KOPT-K1 (cell line): ENCODE results near the gene INPP5A.

ENCODE experiments used
- H3K27ac ChIP-seq: fragments of 200-600 bp; sonication (generic); 2 replicates; pipeline ENCODE4 v1.5.1; 2016; ENCODE audit warnings: antibody characterized with exemption, mild to moderate bottlenecking, low read depth, low read length; ENCODE audit not compliant: poor library complexity, severe bottlenecking
- H3K36me3 ChIP-seq: fragments of 200-600 bp; sonication (generic); 2 replicates; pipeline ENCODE4 v1.5.1; 2017; ENCODE audit warnings: antibody characterized with exemption, mild to moderate bottlenecking, low read length, moderate library complexity; ENCODE audit not compliant: insufficient read depth
- H3K9me3 ChIP-seq: fragments of 200-600 bp; sonication (generic); 2 replicates; pipeline ENCODE4 v1.5.1; 2017; ENCODE audit warnings: antibody characterized with exemption, low read length, mild to moderate bottlenecking; ENCODE audit not compliant: insufficient read depth, poor library complexity, severe bottlenecking

INPP5A gene

DNA sequence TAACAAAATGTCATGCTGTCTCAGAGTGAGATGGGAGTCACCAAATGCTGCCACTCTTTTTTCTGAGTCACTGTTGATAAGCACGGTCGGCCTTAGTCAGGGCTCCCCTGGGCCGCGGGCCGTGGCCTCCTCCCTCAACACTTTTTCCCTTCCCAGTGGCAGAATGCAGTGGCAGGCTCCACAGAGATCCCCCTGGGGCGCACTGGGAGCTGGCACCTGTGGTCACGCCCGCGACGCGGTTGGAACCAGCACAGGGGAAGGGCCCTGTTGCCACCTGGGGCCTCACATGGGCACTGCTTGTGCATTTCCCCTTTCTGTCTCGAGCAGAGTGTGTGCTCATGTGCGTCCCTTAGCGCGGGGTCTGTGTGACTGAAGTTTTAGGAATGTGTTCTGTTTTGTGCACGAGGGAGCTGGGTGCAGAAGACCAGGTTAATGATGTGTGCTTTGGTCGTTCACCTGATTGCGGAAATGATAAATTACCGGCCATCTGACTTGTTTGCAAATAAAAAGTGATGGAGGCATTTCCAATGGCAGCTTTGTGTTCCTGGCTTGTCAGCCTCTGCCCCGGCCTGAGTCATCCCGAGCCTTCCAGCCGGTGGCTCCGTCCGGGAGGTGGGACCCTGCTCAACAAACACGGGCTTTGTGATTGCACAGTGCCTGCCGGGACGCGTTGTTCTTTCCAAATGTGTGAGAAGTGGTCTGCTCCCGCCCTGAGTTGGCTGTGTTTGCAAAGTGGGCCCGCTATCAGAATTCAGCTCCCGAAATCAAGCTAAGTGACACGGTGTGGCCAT lies 147.7 kb downstream of the INPP5A start:
- no peaks in the 10 kb centered on the region for H3K9me3 ChIP-seq
- H3K36me3 ChIP-seq, result peaks cover under 1% of the 10 kb centered on the region
- peak overlapping the region; percentile 57 for H3K27ac ChIP-seq

DNA sequence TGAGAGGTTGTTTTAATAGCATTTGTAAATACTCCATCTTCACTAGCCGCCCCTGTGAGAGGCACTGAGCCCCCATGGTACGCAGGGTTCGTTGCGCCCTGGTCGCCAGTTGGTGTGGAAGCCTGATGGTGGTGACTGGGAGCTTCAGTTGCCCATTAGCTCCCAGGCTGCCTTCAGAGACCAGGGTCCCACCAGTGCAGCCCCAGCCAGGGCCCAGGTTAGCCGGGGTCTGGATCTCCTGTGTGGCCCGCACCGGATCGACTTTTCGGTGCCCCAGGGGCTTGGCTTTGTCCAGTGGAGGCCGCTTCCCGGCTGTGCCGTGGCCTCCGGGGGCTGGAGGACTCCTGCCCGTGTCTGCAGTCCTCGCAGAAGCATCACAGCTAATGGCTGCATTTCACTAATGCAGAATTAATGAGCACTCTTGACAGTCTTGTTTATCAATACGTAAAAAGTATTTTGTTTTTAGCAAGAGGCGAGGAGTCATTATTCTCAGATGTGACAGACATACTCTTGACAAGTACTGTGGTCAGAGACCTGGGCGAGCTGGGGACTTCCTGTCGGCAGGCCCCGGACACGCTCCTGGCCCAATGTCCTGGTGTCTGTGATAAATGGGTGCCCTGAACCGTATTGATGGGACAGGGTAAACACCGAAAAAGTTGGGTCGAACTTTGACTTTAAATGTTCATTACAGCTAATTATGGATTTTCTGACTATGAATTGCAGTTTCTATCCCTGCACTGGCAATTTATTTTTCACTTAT lies 148.5 kb downstream of the INPP5A start:
- H3K9me3 ChIP-seq, result peaks cover 6% of the 10 kb centered on the region
- H3K27ac ChIP-seq, result no peak overlapping the region

DNA sequence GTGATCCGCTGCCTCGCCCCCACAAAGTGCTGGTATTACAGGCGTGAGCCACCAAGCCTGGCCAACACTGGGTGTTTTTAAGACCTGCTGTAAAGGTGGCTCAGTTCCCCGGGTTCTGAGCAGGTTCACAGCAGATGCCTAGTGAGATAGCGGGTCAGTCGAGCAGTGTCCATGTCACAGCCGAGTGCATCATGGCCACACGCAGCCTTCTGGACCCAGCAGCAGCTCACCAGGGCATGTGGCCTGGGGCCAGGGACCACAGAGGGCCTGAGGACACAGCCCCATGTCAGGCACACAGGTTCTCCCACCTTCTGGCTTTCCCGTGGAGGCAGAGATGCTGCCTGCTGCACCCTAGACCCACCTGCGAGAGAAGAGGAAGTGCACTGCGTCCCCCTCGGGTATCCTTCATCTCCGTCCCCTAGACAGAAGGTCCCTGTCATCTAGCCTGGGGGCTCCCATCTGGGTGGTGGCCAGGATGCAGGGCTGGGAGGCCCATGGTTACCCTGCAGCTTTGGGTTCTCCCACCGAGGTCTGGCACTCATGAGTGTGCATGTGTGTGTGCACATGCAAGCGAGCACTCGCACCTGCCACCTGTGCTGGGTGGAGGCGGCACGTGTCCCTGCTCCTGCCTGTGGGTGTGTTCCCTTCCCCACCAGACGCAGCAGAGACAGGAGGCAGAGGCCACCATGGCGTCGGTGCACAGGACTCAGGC lies 149.8 kb downstream of the INPP5A start:
- Histone ChIP-seq H3K36me3 (peaks cover 15% of the 10 kb centered on the region), H3K9me3 (peaks cover 6% of the 10 kb centered on the region), H3K27ac (no peak overlapping the region)

More for the DNA sequence above, 148.5 kb downstream of the INPP5A start:
- H3K36me3 ChIP-seq, result peaks cover 9% of the 10 kb centered on the region

GRCh38 chr10:132687893-132688579 lies 150.4 kb downstream of the INPP5A start:
- Histone ChIP-seq H3K9me3 (peaks cover 6% of the 10 kb centered on the region), H3K27ac (no peak overlapping the region), H3K36me3 (peaks cover 15% of the 10 kb centered on the region)

DNA sequence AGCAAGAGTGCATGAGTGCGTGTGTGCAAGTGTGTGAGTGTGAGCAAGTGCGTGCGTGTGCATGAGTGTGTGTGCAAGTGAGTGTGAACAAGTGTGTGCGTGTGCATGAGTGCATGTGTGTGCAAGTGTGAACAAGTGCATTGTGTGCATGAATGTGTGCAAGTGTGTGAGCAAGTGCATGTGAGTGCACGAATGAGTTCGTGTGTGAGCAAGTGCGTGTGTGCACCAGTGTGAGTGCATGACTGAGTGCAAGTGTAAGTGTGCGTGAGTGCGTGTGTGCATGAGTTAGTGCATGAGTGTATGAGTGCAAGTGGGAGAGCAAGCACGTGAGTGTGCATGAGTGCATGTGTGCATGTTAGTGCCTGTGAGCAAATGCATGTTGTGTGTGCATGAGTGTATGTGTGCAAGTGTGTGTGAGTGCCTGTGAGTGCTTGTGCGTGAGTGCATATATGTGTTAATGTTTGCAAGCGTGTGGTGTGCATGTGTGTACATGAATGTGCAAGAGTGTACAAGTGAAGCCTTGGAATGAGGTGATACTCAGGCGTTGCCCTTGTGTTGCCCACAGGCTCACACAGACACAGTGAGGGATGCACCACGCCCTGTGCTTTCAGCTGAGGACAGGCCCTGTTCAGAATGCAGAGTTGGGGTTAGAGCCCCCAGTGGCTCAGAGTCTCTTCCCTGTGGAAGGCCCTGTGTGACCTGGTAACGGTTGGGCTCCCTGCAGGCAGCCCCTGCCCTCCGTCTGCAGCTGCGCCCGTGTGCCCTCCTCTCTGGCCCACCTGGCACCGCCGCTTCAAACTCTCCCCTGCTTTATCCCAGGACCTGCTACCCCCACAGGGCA lies 151.2 kb downstream of the INPP5A start:
- H3K36me3 ChIP-seq, result peaks cover 15% of the 10 kb centered on the region
- H3K9me3 ChIP-seq, result peaks cover 8% of the 10 kb centered on the region
- H3K27ac ChIP-seq, result no peak overlapping the region

- H3K36me3 ChIP-seq, result peaks cover 15% of the 10 kb centered on the region
- no peak overlapping the region for H3K27ac ChIP-seq
- H3K9me3 ChIP-seq, result peaks cover 13% of the 10 kb centered on the region
These were observed 152.3 kb downstream of the INPP5A start for GRCh38 chr10:132689721-132690360.

DNA sequence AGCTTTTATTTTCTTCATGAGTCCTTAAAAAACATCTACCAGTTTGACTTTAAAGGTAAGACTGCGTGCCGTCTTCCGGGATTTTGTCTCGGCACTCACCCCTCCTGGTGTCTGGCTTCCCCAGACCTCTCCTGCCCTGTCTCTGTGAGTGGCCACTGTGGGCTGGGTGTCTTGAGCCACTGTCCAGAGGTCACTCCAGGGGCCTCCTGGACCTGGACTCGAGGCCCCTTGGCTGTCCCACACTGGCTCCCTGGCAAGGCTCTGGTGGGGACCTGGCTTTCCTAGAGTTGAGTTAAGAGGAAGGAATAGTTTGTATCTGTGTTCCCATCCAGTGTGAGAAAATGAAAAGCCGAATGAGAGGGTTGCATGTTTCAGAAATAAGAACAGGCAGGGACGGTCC lies 152.8 kb downstream of the INPP5A start:
- no peak overlapping the region for H3K27ac ChIP-seq
- H3K9me3 ChIP-seq, result peaks cover 13% of the 10 kb centered on the region
- peaks cover 15% of the 10 kb centered on the region for H3K36me3 ChIP-seq

- Histone ChIP-seq H3K36me3 (peaks cover 15% of the 10 kb centered on the region), H3K9me3 (peaks cover 13% of the 10 kb centered on the region), H3K27ac (no peak overlapping the region)
These were observed 153.4 kb downstream of the INPP5A start for GRCh38 chr10:132690821-132691610.

DNA sequence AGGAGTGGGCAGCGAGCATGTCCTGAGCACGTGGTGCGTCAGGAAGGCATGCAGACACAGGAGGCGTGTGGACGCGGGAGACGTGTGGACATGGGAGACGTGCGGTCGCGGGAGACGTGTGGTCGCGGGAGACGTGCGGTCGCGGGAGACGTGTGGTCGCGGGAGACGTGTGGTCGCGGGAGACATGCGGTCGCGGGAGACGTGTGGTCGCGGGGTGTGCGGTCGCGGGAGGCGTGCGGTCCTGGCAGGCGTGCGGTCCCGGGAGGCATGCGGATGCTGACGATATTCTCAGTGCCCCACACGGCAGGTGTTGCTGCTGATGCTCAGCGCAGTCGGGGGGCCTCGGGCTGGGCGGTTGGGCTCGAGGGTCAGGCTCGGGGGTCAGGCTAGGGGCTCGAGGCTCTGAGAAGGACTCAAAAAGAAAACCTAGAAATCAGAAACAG lies 154.1 kb downstream of the INPP5A start:
- peaks cover 13% of the 10 kb centered on the region for H3K9me3 ChIP-seq
- peaks cover 15% of the 10 kb centered on the region for H3K36me3 ChIP-seq
- no peak overlapping the region for H3K27ac ChIP-seq

DNA sequence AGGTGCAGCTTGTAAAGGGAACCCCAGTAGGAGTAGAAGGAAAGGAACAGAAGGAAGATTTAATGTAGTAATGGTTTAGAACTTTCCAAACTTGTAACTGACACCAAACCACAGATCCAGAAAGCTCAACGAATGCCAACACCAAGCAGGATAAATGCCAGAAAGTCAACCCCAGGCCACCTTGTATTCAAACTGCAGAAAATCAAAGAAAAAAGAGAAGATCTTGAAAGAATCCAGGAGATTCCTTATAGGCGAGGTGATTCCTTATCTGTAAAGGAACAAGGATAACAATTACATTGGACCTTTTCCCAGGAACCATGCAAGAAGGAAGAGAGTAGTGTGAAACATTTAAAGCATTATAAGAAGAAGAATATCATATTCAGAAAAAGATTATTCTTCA lies 154.7 kb downstream of the INPP5A start:
- Histone ChIP-seq H3K9me3 (peaks cover 13% of the 10 kb centered on the region), H3K27ac (no peak overlapping the region), H3K36me3 (peaks cover 15% of the 10 kb centered on the region)

DNA sequence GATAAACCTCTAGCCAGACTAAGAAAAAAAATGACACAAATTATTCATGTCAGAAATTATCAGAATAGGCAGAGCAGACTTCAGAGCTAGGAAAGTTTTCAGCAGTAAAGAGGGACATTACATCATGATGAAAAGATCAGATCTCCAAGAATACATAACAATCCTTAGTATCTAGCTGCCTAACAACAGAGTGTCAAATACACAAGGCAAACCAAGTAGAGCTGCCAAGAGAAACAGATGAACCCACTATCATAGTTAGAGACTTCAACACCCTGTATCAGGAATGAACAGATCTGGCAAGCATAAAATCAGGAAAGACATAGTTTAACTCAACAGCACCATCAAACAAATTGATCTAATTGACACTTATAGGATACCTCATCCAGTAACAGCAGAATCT lies 156.1 kb downstream of the INPP5A start:
- no peak overlapping the region for H3K27ac ChIP-seq
- H3K36me3 ChIP-seq, result peaks cover 15% of the 10 kb centered on the region

GRCh38 chr10:132696204-132696603 lies 158.6 kb downstream of the INPP5A start:
- no peak overlapping the region for H3K27ac ChIP-seq
- peaks cover 7% of the 10 kb centered on the region for H3K9me3 ChIP-seq
- H3K36me3 ChIP-seq, result peaks cover 5% of the 10 kb centered on the region; the same call in 1 of the 2 replicates

More for the DNA sequence above, 156.1 kb downstream of the INPP5A start:
- H3K9me3 ChIP-seq, result peaks cover 13% of the 10 kb centered on the region
